B cell (primary cell): ENCODE results near the gene MARCKS. TPM values are rescaled to one million over a fixed set of nuclear protein-coding genes. Genes with fewer than 3 reads are reported as not detected.

ENCODE experiments used
- ATAC-seq: fragments of 200-7000 bp; cut with Tn5 transposase; one replicate; pipeline ENCODE4 v1.10.0; 2021; ENCODE audit warnings: low read depth, mild to moderate bottlenecking, moderate number of reproducible peaks, moderate library complexity
- CTCF ChIA-PET: fragments of 350-600 bp; sonication (Branson Sonifier 250); formaldehyde crosslinking; loops from one replicate; lab custom pipeline; 2021; ENCODE audit warnings: antibody characterized with exemption, inconsistent platforms; lab: Charles Lee
- POLR2A ChIA-PET: fragments of 350-600 bp; sonication (Branson Sonifier 250); formaldehyde crosslinking; loops from one replicate; lab custom pipeline; 2021; ENCODE audit warnings: antibody characterized with exemption; lab: Charles Lee
- DNase-seq: peaks from one replicate; pipeline ENCODE4 v3.0.0; 2013
- H2AFZ ChIP-seq: 2 replicates; pipeline ENCODE4 v1.6.1; 2012; ENCODE audit warnings: mild to moderate bottlenecking, low read depth, low read length; ENCODE audit not compliant: insufficient read depth, poor library complexity, severe bottlenecking
- H3K27ac ChIP-seq, 2 donors: 1 replicate in 1 of 2; 2 replicates in 1 of 2; pipeline ENCODE4 v1.5.1; 2012 to 2013; ENCODE audit warnings: low read length in 2 of 2, mild to moderate bottlenecking in 2 of 2, moderate library complexity in 1 of 2
- H3K27me3 ChIP-seq, 4 experiments: fragments of 200-600 bp in 1 of 4; sonication (generic) in 1 of 4; replicated peaks in 1 of 4; 1 replicate in 2 of 4; 2 replicates in 2 of 4; pipeline versions ENCODE4 v1.6.1 to v1.7.0; 2013 to 2016; ENCODE audit warnings: low read length in 3 of 4, mild to moderate bottlenecking in 2 of 4, mixed read lengths in 1 of 4, moderate library complexity in 1 of 4; ENCODE audit not compliant: insufficient read depth in 4 of 4, control insufficient read depth in 3 of 4; ENCODE audit errors: control extremely low read depth in 1 of 4
- H3K36me3 ChIP-seq, 2 experiments: replicated peaks in 1 of 2; 1 replicate in 1 of 2; 2 replicates in 1 of 2; pipeline versions ENCODE4 v1.6.1 to v1.7.1; 2013; ENCODE audit warnings: low read length in 1 of 2; ENCODE audit not compliant: insufficient read depth in 2 of 2, control insufficient read depth in 1 of 2; ENCODE audit errors: control extremely low read depth in 1 of 2, extremely low read depth in 1 of 2
- H3K4me1 ChIP-seq, 2 donors: fragments of 200-600 bp in 1 of 2; sonication (generic) in 1 of 2; 1 replicate in 1 of 2; 2 replicates in 1 of 2; pipeline versions ENCODE4 v1.5.1 to v1.6.1; 2013 to 2017; ENCODE audit warnings: low read length in 2 of 2; ENCODE audit not compliant: control insufficient read depth in 2 of 2, insufficient read depth in 2 of 2
- H3K4me2 ChIP-seq: replicated peaks from 2 replicates; pipeline ENCODE3; 2012; ENCODE audit warnings: mild to moderate bottlenecking, low read depth, low read length; ENCODE audit not compliant: poor library complexity, severe bottlenecking
- H3K4me3 ChIP-seq, 5 experiments: fragments of 200-600 bp in 1 of 5; sonication (generic) in 1 of 5; 1 replicate in 3 of 5; 2 replicates in 2 of 5; pipeline versions ENCODE4 v1.5.1 to v1.7.0; 2011 to 2016; ENCODE audit warnings: low read length in 4 of 5, mild to moderate bottlenecking in 4 of 5, low read depth in 2 of 5, control low read depth in 1 of 5, moderate library complexity in 1 of 5; ENCODE audit not compliant: insufficient read depth in 1 of 5; ENCODE audit errors: control extremely low read depth in 1 of 5, extremely low read depth in 1 of 5
- H3K79me2 ChIP-seq: fragments of 200-600 bp; sonication (generic); one replicate; pipeline ENCODE4 v1.6.0; 2016; ENCODE audit warnings: low read length; ENCODE audit not compliant: control insufficient read depth, insufficient read depth
- H3K9ac ChIP-seq: fragments of 200-600 bp; sonication (generic); 2 replicates; pipeline ENCODE4 v1.6.1; 2017; ENCODE audit warnings: mild to moderate bottlenecking, low read length, moderate library complexity
- H3K9me3 ChIP-seq, 3 donors: one replicate each; pipeline versions ENCODE4 v1.6.1 to v1.7.1; 2013; ENCODE audit warnings: low read length in 2 of 3; ENCODE audit not compliant: control insufficient read depth in 2 of 3, insufficient read depth in 1 of 3; ENCODE audit errors: control extremely low read depth in 1 of 3
- H4K20me1 ChIP-seq: 2 replicates; pipeline ENCODE4 v1.6.0; 2012; ENCODE audit warnings: mild to moderate bottlenecking, low read length; ENCODE audit not compliant: insufficient read depth, control insufficient read depth, poor library complexity, severe bottlenecking
- H3K27ac Mint-ChIP-seq: one replicate; pipeline ENCODE4 v1.8.0; 2021; ENCODE audit warnings: mixed read lengths
- H3K27me3 Mint-ChIP-seq: one replicate; pipeline ENCODE4 v1.8.0; 2021; ENCODE audit warnings: mixed read lengths
- H3K4me1 Mint-ChIP-seq: one replicate; pipeline ENCODE4 v1.8.0; 2021; ENCODE audit warnings: mixed read lengths
- H3K4me3 Mint-ChIP-seq: one replicate; pipeline ENCODE4 v1.8.0; 2021; ENCODE audit warnings: mixed read lengths
- H3K9me3 Mint-ChIP-seq: one replicate; pipeline ENCODE4 v1.8.0; 2022; ENCODE audit warnings: mixed read lengths; ENCODE audit not compliant: insufficient read depth
- EZH2 ChIP-seq: IDR thresholded peaks from 2 replicates; pipeline ENCODE4 v1.6.1; 2012; ENCODE audit warnings: borderline replicate concordance, low read depth, mild to moderate bottlenecking, moderate library complexity, low read length; ENCODE audit not compliant: insufficient read depth, poor library complexity, severe bottlenecking
- WGBS: methylation state at CpG from one replicate; pipeline ENCODE4 v1.1.5; 2013; ENCODE audit warnings: missing lambda C conversion rate; ENCODE audit not compliant: insufficient coverage; 5-methylcytosine and 5-hydroxymethylcytosine counted together
- intact Hi-C: fragments of 100-400 bp; cut with micrococcal nuclease; formaldehyde crosslinking; loops from one replicate; pipeline ENCODE4 v1.10.0; 2022
- polyA plus RNA-seq: library from polyadenylated mRNA; depleted of rRNA; stranded (reverse); fragments of >200 nt; gene quantifications from 2 replicates; pipeline ENCODE4 v1.2.3, GENCODE V29; 2012
- total RNA-seq, 2 donors: library from RNA; stranded (reverse); fragments of 120-200 nt in 1 of 2; gene quantifications; 1 replicate in 1 of 2; 2 replicates in 1 of 2; pipeline versions ENCODE4 v1.2.3 to v1.2.4, GENCODE V29; 2013 to 2022
- TF ChIP-seq, protein P1 (sequence below): fragments of 200-600 bp; IDR thresholded peaks from one replicate; pipeline ENCODE4 v1.8.0; 2022; ENCODE audit warnings: antibody characterized with exemption, mild to moderate bottlenecking

MARCKS gene
- total and polyA plus RNA-seq, 2 donors (not counting 1 experiment from before 2014, with no cell fraction given), result 15.4 to 58.6 TPM

- Histone ChIP-seq H2AFZ (no peak overlapping the region), H3K36me3 (no peaks in the 10 kb centered on the region), H3K9ac (no peak overlapping the region), H3K79me2 (no peaks in the 10 kb centered on the region), H3K4me3 (no peak overlapping the region), H3K9me3 (no peaks in the 10 kb centered on the region), H3K27ac (no peak overlapping the region), H3K4me2 (no peak overlapping the region), H4K20me1 (no peaks in the 10 kb centered on the region), H3K4me1 (no peaks in the 10 kb centered on the region), H3K27me3 (no peaks in the 10 kb centered on the region)
- intact Hi-C loops, result no loop called here
- DNase-seq (no peak), ATAC-seq (no peak)
- no peak overlapping the region for H3K4me3 Mint-ChIP-seq
- no peak overlapping the region for H3K27ac Mint-ChIP-seq
- no peaks in the 10 kb centered on the region for H3K9me3 Mint-ChIP-seq
- CTCF ChIA-PET, result interaction anchor here (0.6 kb wide), 1 partner anchor 20 kb away, joined by 4 read pairs; no protein-coding TSS in a partner anchor
- TF ChIP-seq EZH2, result no peak
- TF ChIP-seq, protein P1, sequence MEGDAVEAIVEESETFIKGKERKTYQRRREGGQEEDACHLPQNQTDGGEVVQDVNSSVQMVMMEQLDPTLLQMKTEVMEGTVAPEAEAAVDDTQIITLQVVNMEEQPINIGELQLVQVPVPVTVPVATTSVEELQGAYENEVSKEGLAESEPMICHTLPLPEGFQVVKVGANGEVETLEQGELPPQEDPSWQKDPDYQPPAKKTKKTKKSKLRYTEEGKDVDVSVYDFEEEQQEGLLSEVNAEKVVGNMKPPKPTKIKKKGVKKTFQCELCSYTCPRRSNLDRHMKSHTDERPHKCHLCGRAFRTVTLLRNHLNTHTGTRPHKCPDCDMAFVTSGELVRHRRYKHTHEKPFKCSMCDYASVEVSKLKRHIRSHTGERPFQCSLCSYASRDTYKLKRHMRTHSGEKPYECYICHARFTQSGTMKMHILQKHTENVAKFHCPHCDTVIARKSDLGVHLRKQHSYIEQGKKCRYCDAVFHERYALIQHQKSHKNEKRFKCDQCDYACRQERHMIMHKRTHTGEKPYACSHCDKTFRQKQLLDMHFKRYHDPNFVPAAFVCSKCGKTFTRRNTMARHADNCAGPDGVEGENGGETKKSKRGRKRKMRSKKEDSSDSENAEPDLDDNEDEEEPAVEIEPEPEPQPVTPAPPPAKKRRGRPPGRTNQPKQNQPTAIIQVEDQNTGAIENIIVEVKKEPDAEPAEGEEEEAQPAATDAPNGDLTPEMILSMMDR, result no peak
- no peaks in the 10 kb centered on the region for H3K4me1 Mint-ChIP-seq
- WGBS, result 100% methylated on average over 1 of the region's 3 CpGs
- no peaks in the 10 kb centered on the region for H3K27me3 Mint-ChIP-seq
- POLR2A ChIA-PET, result no interaction called here
Measured at GRCh38 chr6:113823916-113824315, 33.2 kb upstream of the MARCKS start.

- ATAC-seq, result no peak
- Mint-ChIP-seq H3K27me3 (no peaks in the 10 kb centered on the region), H3K27ac (no peak overlapping the region), H3K4me3 (no peak overlapping the region), H3K9me3 (no peaks in the 10 kb centered on the region), H3K4me1 (no peaks in the 10 kb centered on the region)
- DNase-seq, result no peak
- H3K9ac ChIP-seq, result no peak overlapping the region
- H3K4me1 ChIP-seq, result no peaks in the 10 kb centered on the region
- WGBS, result 100% methylated on average over 2 of the region's 2 CpGs
- no peaks in the 10 kb centered on the region for H3K9me3 ChIP-seq
- no peak overlapping the region for H3K27ac ChIP-seq
- no peaks in the 10 kb centered on the region for H3K27me3 ChIP-seq
- no peak overlapping the region for H3K4me2 ChIP-seq
- no peaks in the 10 kb centered on the region for H4K20me1 ChIP-seq
- no peaks in the 10 kb centered on the region for H3K79me2 ChIP-seq
- H2AFZ ChIP-seq, result no peak overlapping the region
- intact Hi-C loops, result no loop called here
- TF ChIP-seq EZH2, result no peak
- TF ChIP-seq, protein P1, result no peak
- ChIA-PET POLR2A (no interaction called here), CTCF (no interaction called here)
- H3K36me3 ChIP-seq, result no peaks in the 10 kb centered on the region
- no peak overlapping the region for H3K4me3 ChIP-seq
Measured at GRCh38 chr6:113824411-113824810, 32.7 kb upstream of the MARCKS start.
